Thyroid gland (tissue), 4 donors: ENCODE results near the gene DIP2B. TPM values are rescaled to one million over a fixed set of nuclear protein-coding genes. Genes with fewer than 3 reads are reported as not detected.

Experiments
- DNase-seq, 2 donors: peaks; one replicate each; pipeline ENCODE4 v3.0.0-alpha.2; 2019
- H3K27ac ChIP-seq, 3 donors: fragments of 200-600 bp; sonication (generic); 1 replicate in 2 of 3; 2 replicates in 1 of 3; pipeline ENCODE4 v1.5.1; 2016 to 2019; ENCODE audit warnings: mild to moderate bottlenecking in 1 of 3, moderate library complexity in 1 of 3
- H3K27me3 ChIP-seq: fragments of 200-600 bp; sonication (generic); one replicate; pipeline ENCODE4 v1.5.1; 2019
- H3K36me3 ChIP-seq, 2 donors: fragments of 200-600 bp; sonication (generic); one replicate each; pipeline ENCODE4 v1.5.1; 2016 to 2019
- H3K4me1 ChIP-seq, 2 donors: fragments of 200-600 bp; sonication (generic); one replicate each; pipeline ENCODE4 v1.5.1; 2017 to 2019
- H3K4me3 ChIP-seq, 3 donors: fragments of 200-600 bp; sonication (generic); replicated peaks in 1 of 3; 1 replicate in 2 of 3; 2 replicates in 1 of 3; pipeline ENCODE4 v1.5.1; 2016; ENCODE audit warnings: mild to moderate bottlenecking in 1 of 3
- H3K9me3 ChIP-seq: fragments of 200-600 bp; sonication (generic); one replicate; pipeline ENCODE4 v1.5.1; 2017
- CTCF ChIP-seq, 6 experiments: fragments of 200-600 bp in 3 of 6; fragments of 450-650 bp in 3 of 6; sonication (generic) in 3 of 6; IDR thresholded peaks; one replicate each; pipeline ENCODE4 v1.5.1; 2016 to 2019; ENCODE audit warnings: antibody characterized with exemption in 6 of 6, mild to moderate bottlenecking in 2 of 6, inconsistent platforms in 1 of 6, moderate library complexity in 1 of 6
- POLR2A ChIP-seq, 2 donors: fragments of 450-650 bp; IDR thresholded peaks; one replicate each; pipeline ENCODE4 v1.6.1; 2017; ENCODE audit warnings: antibody characterized with exemption in 2 of 2, mild to moderate bottlenecking in 2 of 2, moderate library complexity in 1 of 2
- WGBS, 2 donors: methylation state at CpG; one replicate each; pipeline ENCODE4 v1.1.5; 2017; 5-methylcytosine and 5-hydroxymethylcytosine counted together
- intact Hi-C: fragments of 100-400 bp; cut with DNase I; formaldehyde crosslinking; loops from one replicate; pipeline ENCODE4 v1.15.1; 2023
- total RNA-seq, 4 donors: library from RNA; depleted of rRNA; stranded (reverse); fragments of >200 nt; gene quantifications; one replicate each; pipeline ENCODE4 v1.2.3, GENCODE V29; 2016

DIP2B gene
- total RNA-seq, 4 donors from 2014 or later: 27.7 to 45.7 (median 32.4) TPM

GRCh38 chr12:50747817-50748216 lies 243.0 kb downstream of the DIP2B start:
- Histone ChIP-seq H3K4me1 (no peaks in the 10 kb centered on the region), H3K27ac (no peak overlapping the region), H3K36me3 (peaks cover 22 to 25% of the 10 kb centered on the region in 2 donors), H3K27me3 (no peaks in the 10 kb centered on the region), H3K4me3 (no peak overlapping the region), H3K9me3 (no peaks in the 10 kb centered on the region)
- DNase-seq: no peak
- 73 to 83% methylated on average over 1 of the region's 1 CpG for WGBS, 2 donors
- TF ChIP-seq CTCF (IDR thresholded peaks at IDR 0.05): no peak
- no peak for TF ChIP-seq POLR2A (IDR thresholded peaks at IDR 0.05)
- intact Hi-C loops: no loop called here

GRCh38 chr12:50749459-50749882 lies 244.7 kb downstream of the DIP2B start:
- no peak overlapping the region for H3K4me3 ChIP-seq
- DNase-seq: no peak
- H3K27ac ChIP-seq: no peak overlapping the region
- intact Hi-C loops: no loop called here
- H3K27me3 ChIP-seq: no peaks in the 10 kb centered on the region
- 97 to 100% methylated on average over 2 of the region's 2 CpGs for WGBS, 2 donors
- H3K36me3 ChIP-seq: peaks cover 12 to 15% of the 10 kb centered on the region in 2 donors
- TF ChIP-seq POLR2A (IDR thresholded peaks at IDR 0.05) (no peak), CTCF (IDR thresholded peaks at IDR 0.05) (no peak)
- H3K9me3 ChIP-seq: no peaks in the 10 kb centered on the region
- H3K4me1 ChIP-seq: no peaks in the 10 kb centered on the region

GRCh38 chr12:50750366-50750765 lies 245.6 kb downstream of the DIP2B start:
- whole genome bisulfite sequencing, 2 donors: 84 to 93% methylated on average over 4 of the region's 4 CpGs
- Histone ChIP-seq H3K4me1 (no peaks in the 10 kb centered on the region), H3K27me3 (no peaks in the 10 kb centered on the region), H3K27ac (no peak overlapping the region), H3K36me3 (peaks cover 5 to 7% of the 10 kb centered on the region in 2 donors), H3K9me3 (no peaks in the 10 kb centered on the region), H3K4me3 (no peak overlapping the region)
- TF ChIP-seq POLR2A (IDR thresholded peaks at IDR 0.05) (no peak), CTCF (IDR thresholded peaks at IDR 0.05) (no peak)
- no peak for DNase-seq
- intact Hi-C loops: no loop called here

- Histone ChIP-seq H3K4me1 (no peaks in the 10 kb centered on the region), H3K9me3 (no peaks in the 10 kb centered on the region), H3K4me3 (no peak overlapping the region), H3K27ac (no peak overlapping the region), H3K27me3 (no peaks in the 10 kb centered on the region), H3K36me3 (peaks cover 0 to 7% of the 10 kb centered on the region in 2 donors)
- WGBS, 2 donors: 85 to 88% methylated on average over 6 of the region's 6 CpGs
- no peak for TF ChIP-seq CTCF (IDR thresholded peaks at IDR 0.05)
- no peak for TF ChIP-seq POLR2A (IDR thresholded peaks at IDR 0.05)
- no peak for DNase-seq
- intact Hi-C loops: no loop called here
These were observed 247.3 kb downstream of the DIP2B start for GRCh38 chr12:50751948-50752721.

GRCh38 chr12:50753232-50753769 lies 248.5 kb downstream of the DIP2B start:
- no peaks in the 10 kb centered on the region for H3K36me3 ChIP-seq
- H3K27ac ChIP-seq: no peak overlapping the region
- TF ChIP-seq CTCF (IDR thresholded peaks at IDR 0.05) (no peak), POLR2A (IDR thresholded peaks at IDR 0.05) (no peak)
- H3K4me1 ChIP-seq: no peaks in the 10 kb centered on the region
- WGBS, 2 donors: 88 to 89% methylated on average over 5 of the region's 5 CpGs
- intact Hi-C loops: no loop called here
- H3K9me3 ChIP-seq: no peaks in the 10 kb centered on the region
- no peak for DNase-seq
- H3K4me3 ChIP-seq: no peak overlapping the region
- H3K27me3 ChIP-seq: no peaks in the 10 kb centered on the region
